Gastrocnemius medialis (tissue), 4 donors: ENCODE results near the gene RPL6. TPM values are rescaled to one million over a fixed set of nuclear protein-coding genes. Genes with fewer than 3 reads are reported as not detected.
"Not testable (repeated sequence)": the region's sequence is repeated elsewhere in the genome, so short reads cannot be mapped to it uniquely, and the experiment has no call there.

Source experiments
- ATAC-seq, 2 donors: fragments of 150-250 bp; one replicate each; pipeline ENCODE4 v1.9.1; 2016
- DNase-seq, 2 donors: peaks; one replicate each; pipeline ENCODE4 v3.0.0-alpha.2; 2019
- H3K27ac ChIP-seq, 4 donors: fragments of 200-600 bp; sonication (generic); 1 replicate in 1 of 4; 2 replicates in 3 of 4; pipeline ENCODE4 v1.5.1; 2016 to 2018; ENCODE audit warnings: mild to moderate bottlenecking in 2 of 4, moderate library complexity in 1 of 4
- H3K27me3 ChIP-seq, 3 donors: fragments of 200-600 bp; sonication (generic) in 2 of 3; 1 replicate in 1 of 3; 2 replicates in 2 of 3; pipeline versions ENCODE4 v1.5.1 to v1.6.0; 2016 to 2019; ENCODE audit warnings: mild to moderate bottlenecking in 1 of 3, moderate library complexity in 1 of 3
- H3K36me3 ChIP-seq, 2 donors: fragments of 200-600 bp; sonication (generic) in 1 of 2; one replicate each; pipeline ENCODE4 v1.5.1; 2017 to 2018
- H3K4me1 ChIP-seq, 2 donors: fragments of 200-600 bp; sonication (generic) in 1 of 2; one replicate each; pipeline ENCODE4 v1.5.1; 2016 to 2017; ENCODE audit warnings: mild to moderate bottlenecking in 2 of 2
- H3K4me3 ChIP-seq, 4 donors: fragments of 200-600 bp; sonication (generic) in 3 of 4; 1 replicate in 1 of 4; 2 replicates in 3 of 4; pipeline ENCODE4 v1.5.1; 2016 to 2019; ENCODE audit warnings: mild to moderate bottlenecking in 2 of 4
- H3K9me3 ChIP-seq, 3 donors: fragments of 200-600 bp; sonication (generic) in 2 of 3; 1 replicate in 1 of 3; 2 replicates in 2 of 3; pipeline ENCODE4 v1.5.1; 2016 to 2019
- POLR2A ChIP-seq, 2 donors: fragments of 450-650 bp; IDR thresholded peaks; one replicate each; pipeline ENCODE4 v1.6.1; 2017; ENCODE audit warnings: antibody characterized with exemption in 2 of 2, mild to moderate bottlenecking in 2 of 2, moderate library complexity in 2 of 2
- in situ Hi-C, 4 donors: fragments of 200-750 bp; cut with MboI; loops; one replicate each; pipeline versions ENCODE4 v1.15.0 to v1.8.0; 2017; ENCODE audit warnings: low sequenced_read_pairs in 4 of 4
- intact Hi-C: fragments of 100-400 bp; cut with DNase I; formaldehyde crosslinking; loops from one replicate; pipeline ENCODE4 v1.15.1; 2023; ENCODE audit warnings: low total_unique reads
- total RNA-seq, 4 donors: library from RNA; depleted of rRNA; stranded (reverse); fragments of >200 nt; gene quantifications; one replicate each; pipeline versions ENCODE4 v1.1.0 to v1.2.3, GENCODE V29; 2016
- TF ChIP-seq, protein P1 (sequence below), 5 experiments: fragments of 450-650 bp in 3 of 5; fragments of 200-600 bp in 2 of 5; sonication (generic) in 2 of 5; IDR thresholded peaks in 4 of 5; conservative IDR thresholded peaks in 1 of 5; 1 replicate in 4 of 5; 2 replicates in 1 of 5; pipeline ENCODE4 v1.5.1; 2016 to 2019; ENCODE audit warnings: antibody characterized with exemption in 5 of 5, mild to moderate bottlenecking in 3 of 5, moderate library complexity in 3 of 5

The RPL6 gene
- total RNA-seq, 4 donors from 2014 or later = 915 to 1,203 (median 1,138) TPM

DNA sequence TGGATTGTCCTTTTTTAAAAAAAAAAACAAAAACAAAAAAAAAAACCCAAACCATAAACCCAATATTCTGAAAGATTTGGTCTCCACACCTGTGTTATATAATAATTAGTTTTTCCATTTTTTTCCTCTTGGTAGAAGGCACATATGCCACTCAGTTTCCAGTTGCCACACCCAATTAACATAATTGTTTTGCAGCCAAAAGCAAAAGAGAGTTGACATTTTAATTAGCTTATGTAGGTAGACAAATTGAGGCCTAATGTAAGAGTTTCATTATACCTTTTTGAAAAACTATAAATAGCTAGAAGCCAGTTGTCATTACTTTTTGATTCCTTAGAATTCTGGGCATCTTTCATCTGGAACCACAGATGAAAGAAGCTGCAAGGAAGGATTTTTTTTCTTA is 30.4 kb upstream of the RPL6 start:
- Histone ChIP-seq H3K27me3 (no peaks in the 10 kb centered on the region), H3K4me3 (no peak overlapping the region), H3K9me3 (no peaks in the 10 kb centered on the region), H3K4me1 (peaks cover 8 to 11% of the 10 kb centered on the region in 2 donors), H3K27ac (no peak overlapping the region), H3K36me3 (no peaks in the 10 kb centered on the region)
- DNase-seq = no peak
- TF ChIP-seq, protein P1, sequence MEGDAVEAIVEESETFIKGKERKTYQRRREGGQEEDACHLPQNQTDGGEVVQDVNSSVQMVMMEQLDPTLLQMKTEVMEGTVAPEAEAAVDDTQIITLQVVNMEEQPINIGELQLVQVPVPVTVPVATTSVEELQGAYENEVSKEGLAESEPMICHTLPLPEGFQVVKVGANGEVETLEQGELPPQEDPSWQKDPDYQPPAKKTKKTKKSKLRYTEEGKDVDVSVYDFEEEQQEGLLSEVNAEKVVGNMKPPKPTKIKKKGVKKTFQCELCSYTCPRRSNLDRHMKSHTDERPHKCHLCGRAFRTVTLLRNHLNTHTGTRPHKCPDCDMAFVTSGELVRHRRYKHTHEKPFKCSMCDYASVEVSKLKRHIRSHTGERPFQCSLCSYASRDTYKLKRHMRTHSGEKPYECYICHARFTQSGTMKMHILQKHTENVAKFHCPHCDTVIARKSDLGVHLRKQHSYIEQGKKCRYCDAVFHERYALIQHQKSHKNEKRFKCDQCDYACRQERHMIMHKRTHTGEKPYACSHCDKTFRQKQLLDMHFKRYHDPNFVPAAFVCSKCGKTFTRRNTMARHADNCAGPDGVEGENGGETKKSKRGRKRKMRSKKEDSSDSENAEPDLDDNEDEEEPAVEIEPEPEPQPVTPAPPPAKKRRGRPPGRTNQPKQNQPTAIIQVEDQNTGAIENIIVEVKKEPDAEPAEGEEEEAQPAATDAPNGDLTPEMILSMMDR (IDR thresholded peaks at IDR 0.05 in 4 of 5, conservative IDR thresholded peaks at IDR 0.05 in 1 of 5) = no peak
- no peak for TF ChIP-seq POLR2A (IDR thresholded peaks at IDR 0.05)
- intact Hi-C loops (no loop called here), in situ Hi-C loops (no loop called here)
- no peak for ATAC-seq

DNA sequence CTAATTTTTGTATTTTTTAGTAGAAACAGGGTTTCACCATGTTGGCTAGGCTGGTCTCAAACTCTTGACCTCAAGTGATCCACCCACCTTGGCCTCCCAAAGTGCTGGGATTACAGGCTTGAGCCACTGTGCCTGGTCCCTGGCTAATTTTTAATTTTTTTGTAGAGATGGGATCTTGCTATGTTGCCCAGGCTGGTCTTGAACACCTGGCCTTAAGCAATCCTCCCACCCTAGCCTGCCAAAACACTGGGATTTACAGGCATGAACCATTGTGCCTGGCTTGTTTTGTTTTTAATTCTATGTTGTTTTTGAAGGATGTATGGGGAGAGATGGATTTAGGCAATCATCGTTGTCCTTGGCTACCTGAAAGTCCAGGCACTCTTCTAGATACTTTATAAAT is 29.2 kb upstream of the RPL6 start:
- H3K9me3 ChIP-seq, H3K27ac ChIP-seq, H3K36me3 ChIP-seq, H3K27me3 ChIP-seq, DNase-seq, H3K4me3 ChIP-seq, intact Hi-C loops, ATAC-seq, in situ Hi-C loops: not testable (repeated sequence)
- peaks cover 8 to 11% of the 10 kb centered on the region in 2 donors for H3K4me1 ChIP-seq

DNA sequence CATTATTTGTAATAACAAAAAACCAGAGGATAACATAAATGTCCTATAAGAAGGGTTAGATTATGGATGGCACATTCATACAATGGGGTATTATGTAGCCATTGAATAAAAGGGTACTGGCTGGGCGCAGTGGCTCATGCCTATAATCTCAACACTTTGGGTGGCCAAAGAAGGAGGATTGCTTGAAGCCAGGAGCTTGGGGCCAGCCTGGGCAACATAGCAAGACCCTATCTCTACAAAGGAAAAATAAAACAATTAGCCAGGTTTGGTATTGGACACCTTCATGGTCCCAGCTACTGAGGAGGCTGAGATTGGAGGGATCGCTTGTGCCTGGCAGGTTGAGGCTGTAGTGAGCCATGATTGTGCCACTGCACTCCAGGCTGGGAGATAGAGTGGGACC is 24.1 kb upstream of the RPL6 start:
- no peak for ATAC-seq
- in situ Hi-C loops = no loop called here
- intact Hi-C loops = no loop called here
- DNase-seq = no peak
- no peak for TF ChIP-seq POLR2A (IDR thresholded peaks at IDR 0.05)
- TF ChIP-seq, protein P1 (IDR thresholded peaks at IDR 0.05 in 4 of 5, conservative IDR thresholded peaks at IDR 0.05 in 1 of 5) = no peak
- H3K4me3 ChIP-seq = no peak overlapping the region
- no peaks in the 10 kb centered on the region for H3K27me3 ChIP-seq
- H3K36me3 ChIP-seq = no peaks in the 10 kb centered on the region
- no peaks in the 10 kb centered on the region for H3K9me3 ChIP-seq
- no peak overlapping the region for H3K27ac ChIP-seq
- peaks cover 8 to 11% of the 10 kb centered on the region in 2 donors for H3K4me1 ChIP-seq

DNA sequence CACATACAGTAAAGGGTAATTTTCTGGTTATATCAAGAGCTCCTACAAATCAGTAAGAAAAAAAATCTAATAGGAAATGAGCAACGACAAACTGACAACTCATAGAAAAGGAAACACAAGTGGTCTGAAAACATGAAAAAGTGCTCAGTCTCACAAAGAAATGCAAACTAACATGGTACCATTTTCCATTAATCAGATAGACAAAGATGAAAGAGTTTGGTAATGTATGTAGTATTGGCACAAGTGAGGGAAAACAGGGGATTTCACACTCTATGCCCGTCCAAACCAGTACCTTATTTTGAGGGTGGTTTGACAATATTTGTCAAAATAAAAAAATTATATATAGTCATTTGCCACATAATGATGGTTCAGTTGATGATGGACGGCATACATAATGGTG is 22.6 kb upstream of the RPL6 start:
- intact Hi-C loops (no loop called here), in situ Hi-C loops (no loop called here)
- H3K27me3 ChIP-seq = no peaks in the 10 kb centered on the region
- no peak for DNase-seq
- ATAC-seq = no peak
- no peak overlapping the region for H3K4me3 ChIP-seq
- H3K27ac ChIP-seq = no peak overlapping the region
- H3K9me3 ChIP-seq = no peaks in the 10 kb centered on the region
- peaks cover 0 to 5% of the 10 kb centered on the region in 2 donors for H3K4me1 ChIP-seq
- H3K36me3 ChIP-seq = no peaks in the 10 kb centered on the region
- TF ChIP-seq, protein P1 (IDR thresholded peaks at IDR 0.05 in 4 of 5, conservative IDR thresholded peaks at IDR 0.05 in 1 of 5) = no peak
- no peak for TF ChIP-seq POLR2A (IDR thresholded peaks at IDR 0.05)

- no peak overlapping the region for H3K27ac ChIP-seq
- no peaks in the 10 kb centered on the region for H3K9me3 ChIP-seq
- in situ Hi-C loops = no loop called here
- no peaks in the 10 kb centered on the region for H3K36me3 ChIP-seq
- ATAC-seq (no peak), DNase-seq (no peak)
- H3K4me1 ChIP-seq = no peaks in the 10 kb centered on the region
- intact Hi-C loops = no loop called here
- H3K4me3 ChIP-seq = no peak overlapping the region
- H3K27me3 ChIP-seq = no peaks in the 10 kb centered on the region
- no peak for TF ChIP-seq POLR2A (IDR thresholded peaks at IDR 0.05)
- TF ChIP-seq, protein P1 (IDR thresholded peaks at IDR 0.05 in 4 of 5, conservative IDR thresholded peaks at IDR 0.05 in 1 of 5) = no peak
Observed at GRCh38 chr12:112430929-112431328, 21.5 kb upstream of the RPL6 start.
